T-helper 1 cell treated with Interleukin-12 subunit alpha and Interleukin-12 subunit beta and Interleukin-4 antibody, amounts not matched to agents 30 μg/mL and 1 μg/mL, for 36 hours (primary cell): ENCODE results near the gene AP2A1.

ENCODE experiments used
- H3K27ac Mint-ChIP-seq: one replicate; pipeline ENCODE4 v1.8.0; 2021; ENCODE audit warnings: mild to moderate bottlenecking, mixed read lengths
- H3K27me3 Mint-ChIP-seq: one replicate; pipeline ENCODE4 v1.8.0; 2021; ENCODE audit warnings: low read depth, mixed read lengths
- H3K36me3 Mint-ChIP-seq: one replicate; pipeline ENCODE4 v1.8.0; 2021; ENCODE audit warnings: low read depth, mixed read lengths
- H3K4me1 Mint-ChIP-seq: one replicate; pipeline ENCODE4 v1.8.0; 2021; ENCODE audit warnings: low read depth, mixed read lengths
- H3K4me3 Mint-ChIP-seq: one replicate; pipeline ENCODE4 v1.8.0; 2021; ENCODE audit warnings: mild to moderate bottlenecking, moderate library complexity, mixed read lengths
- H3K9me3 Mint-ChIP-seq: one replicate; pipeline ENCODE4 v1.8.0; 2021; ENCODE audit warnings: mixed read lengths

Gene AP2A1

GRCh38 chr19:49795615-49796014 lies 28.8 kb downstream of the AP2A1 start:
- Mint-ChIP-seq H3K4me1 (no peaks in the 10 kb centered on the region), H3K36me3 (peaks cover 28% of the 10 kb centered on the region), H3K4me3 (no peak overlapping the region), H3K27ac (no peak overlapping the region), H3K27me3 (no peaks in the 10 kb centered on the region), H3K9me3 (no peaks in the 10 kb centered on the region)

GRCh38 chr19:49798574-49798973 lies 31.8 kb downstream of the AP2A1 start:
- no peak overlapping the region for H3K4me3 Mint-ChIP-seq
- H3K36me3 Mint-ChIP-seq = peaks cover 24% of the 10 kb centered on the region
- no peaks in the 10 kb centered on the region for H3K4me1 Mint-ChIP-seq
- H3K27me3 Mint-ChIP-seq = no peaks in the 10 kb centered on the region
- no peaks in the 10 kb centered on the region for H3K9me3 Mint-ChIP-seq
- no peak overlapping the region for H3K27ac Mint-ChIP-seq

GRCh38 chr19:49799271-49799797 lies 32.5 kb downstream of the AP2A1 start:
- H3K4me1 Mint-ChIP-seq = no peaks in the 10 kb centered on the region
- peaks cover 25% of the 10 kb centered on the region for H3K36me3 Mint-ChIP-seq
- H3K27me3 Mint-ChIP-seq = no peaks in the 10 kb centered on the region
- H3K4me3 Mint-ChIP-seq = no peak overlapping the region
- no peaks in the 10 kb centered on the region for H3K9me3 Mint-ChIP-seq
- no peak overlapping the region for H3K27ac Mint-ChIP-seq

GRCh38 chr19:49799798-49800376 lies 33.1 kb downstream of the AP2A1 start:
- Mint-ChIP-seq H3K27ac (no peak overlapping the region), H3K9me3 (no peaks in the 10 kb centered on the region), H3K36me3 (peaks cover 22% of the 10 kb centered on the region)

GRCh38 chr19:49800771-49801170 lies 34.0 kb downstream of the AP2A1 start:
- no peaks in the 10 kb centered on the region for H3K4me1 Mint-ChIP-seq
- no peaks in the 10 kb centered on the region for H3K27me3 Mint-ChIP-seq
- no peak overlapping the region for H3K4me3 Mint-ChIP-seq
- no peaks in the 10 kb centered on the region for H3K9me3 Mint-ChIP-seq
- H3K36me3 Mint-ChIP-seq = peaks cover 16% of the 10 kb centered on the region
- H3K27ac Mint-ChIP-seq = no peak overlapping the region

More at GRCh38 chr19:49799798-49800376, 33.1 kb downstream of the AP2A1 start:
- H3K4me3 Mint-ChIP-seq = no peak overlapping the region
- H3K27me3 Mint-ChIP-seq = no peaks in the 10 kb centered on the region
- no peaks in the 10 kb centered on the region for H3K4me1 Mint-ChIP-seq

- H3K4me1 Mint-ChIP-seq = peaks cover 3% of the 10 kb centered on the region
- no peak overlapping the region for H3K27ac Mint-ChIP-seq
Observed at GRCh38 chr19:49801401-49801888, 34.6 kb downstream of the AP2A1 start.

GRCh38 chr19:49801966-49802661 lies 35.3 kb downstream of the AP2A1 start:
- no peak overlapping the region for H3K4me3 Mint-ChIP-seq
- peaks cover 17% of the 10 kb centered on the region for H3K36me3 Mint-ChIP-seq
- H3K27ac Mint-ChIP-seq = no peak overlapping the region
- H3K4me1 Mint-ChIP-seq = peaks cover 3% of the 10 kb centered on the region
- H3K9me3 Mint-ChIP-seq = no peaks in the 10 kb centered on the region
- no peaks in the 10 kb centered on the region for H3K27me3 Mint-ChIP-seq

More at GRCh38 chr19:49801401-49801888, 34.6 kb downstream of the AP2A1 start:
- Mint-ChIP-seq H3K27me3 (no peaks in the 10 kb centered on the region), H3K4me3 (no peak overlapping the region), H3K9me3 (no peaks in the 10 kb centered on the region), H3K36me3 (peaks cover 19% of the 10 kb centered on the region)

- Mint-ChIP-seq H3K27me3 (no peaks in the 10 kb centered on the region), H3K4me3 (no peak overlapping the region), H3K9me3 (no peaks in the 10 kb centered on the region), H3K4me1 (peaks cover 6% of the 10 kb centered on the region), H3K36me3 (peaks cover 14% of the 10 kb centered on the region), H3K27ac (no peak overlapping the region)
Observed at GRCh38 chr19:49802836-49803528, 36.2 kb downstream of the AP2A1 start.

GRCh38 chr19:49803529-49803856 lies 36.7 kb downstream of the AP2A1 start:
- Mint-ChIP-seq H3K4me3 (no peak overlapping the region), H3K4me1 (peaks cover 6% of the 10 kb centered on the region), H3K9me3 (no peaks in the 10 kb centered on the region), H3K27me3 (no peaks in the 10 kb centered on the region), H3K27ac (no peak overlapping the region), H3K36me3 (peaks cover 14% of the 10 kb centered on the region)

GRCh38 chr19:49805822-49806619 lies 39.2 kb downstream of the AP2A1 start:
- Mint-ChIP-seq H3K9me3 (no peaks in the 10 kb centered on the region), H3K27me3 (no peaks in the 10 kb centered on the region), H3K36me3 (peaks cover 9% of the 10 kb centered on the region), H3K4me1 (peaks cover 14% of the 10 kb centered on the region), H3K4me3 (no peak overlapping the region), H3K27ac (peak overlapping the region; percentile 17)

- Mint-ChIP-seq H3K27me3 (no peaks in the 10 kb centered on the region), H3K4me3 (no peak overlapping the region), H3K27ac (peak overlapping the region; percentile 17), H3K4me1 (peaks cover 14% of the 10 kb centered on the region), H3K36me3 (peaks cover 9% of the 10 kb centered on the region), H3K9me3 (no peaks in the 10 kb centered on the region)
Observed at GRCh38 chr19:49806620-49806959, 39.8 kb downstream of the AP2A1 start.

- H3K27ac Mint-ChIP-seq = peak overlapping the region; percentile 67
Observed at GRCh38 chr19:49807058-49807903, 40.5 kb downstream of the AP2A1 start.

GRCh38 chr19:49807904-49808675 lies 41.3 kb downstream of the AP2A1 start:
- Mint-ChIP-seq H3K4me1 (peaks cover 19% of the 10 kb centered on the region), H3K36me3 (peaks cover 9% of the 10 kb centered on the region), H3K9me3 (no peaks in the 10 kb centered on the region), H3K4me3 (peak overlapping the region; percentile 81), H3K27me3 (no peaks in the 10 kb centered on the region), H3K27ac (peak overlapping the region; percentile 18)

More at GRCh38 chr19:49807058-49807903, 40.5 kb downstream of the AP2A1 start:
- Mint-ChIP-seq H3K4me3 (no peak overlapping the region), H3K27me3 (no peaks in the 10 kb centered on the region), H3K36me3 (peaks cover 9% of the 10 kb centered on the region), H3K9me3 (no peaks in the 10 kb centered on the region), H3K4me1 (peaks cover 16% of the 10 kb centered on the region)
